Left ventricle myocardium inferior (tissue), 1 donor: Measurements from ENCODE around the gene EEF1AKMT1. TPM values are rescaled to one million over a fixed set of nuclear protein-coding genes. Genes with fewer than 3 reads are reported as not detected.
A peak's percentile ranks its signal among the peaks of the same experiment; 100 is the strongest.

ENCODE experiments used
- DNase-seq: peaks from one replicate; pipeline ENCODE4 v3.0.0-alpha.2; 2020
- H3K27ac ChIP-seq: fragments of 200-600 bp; replicated peaks from 2 replicates; pipeline ENCODE4 v1.8.0; 2021
- H3K27me3 ChIP-seq: fragments of 200-600 bp; 2 replicates; pipeline ENCODE4 v1.8.0; 2021; ENCODE audit warnings: low read depth
- H3K36me3 ChIP-seq: fragments of 200-600 bp; 2 replicates; pipeline ENCODE4 v1.8.0; 2021
- H3K4me1 ChIP-seq: fragments of 200-600 bp; 2 replicates; pipeline ENCODE4 v1.8.0; 2021
- H3K4me3 ChIP-seq: fragments of 200-600 bp; 2 replicates; pipeline ENCODE4 v1.8.0; 2021; ENCODE audit warnings: mild to moderate bottlenecking, moderate library complexity
- H3K9me3 ChIP-seq: fragments of 200-600 bp; replicated peaks from 2 replicates; pipeline ENCODE4 v1.8.0; 2021
- intact Hi-C: fragments of 100-400 bp; cut with micrococcal nuclease; formaldehyde crosslinking; loops from one replicate; pipeline ENCODE4 v1.11.0; 2022
- total RNA-seq: library from RNA; stranded (reverse); fragmentation: NEBNext Ultra II Directional; extraction: Animal tissue kit (Norgen Biotek cat#: 25700); gene quantifications from one replicate; pipeline ENCODE4 v1.2.1, GENCODE V29; 2021
- TF ChIP-seq, protein P1 (sequence below): fragments of 200-600 bp; IDR thresholded peaks from 2 replicates; pipeline ENCODE4 v1.8.0; 2021; ENCODE audit warnings: antibody characterized with exemption, mild to moderate bottlenecking, borderline replicate concordance
- donor health status: DM: no; HTN: yes; CAD: no; lungs with severe emphysema.

Gene EEF1AKMT1
- total RNA-seq, 1 donor from 2014 or later = 10.1 TPM

DNA sequence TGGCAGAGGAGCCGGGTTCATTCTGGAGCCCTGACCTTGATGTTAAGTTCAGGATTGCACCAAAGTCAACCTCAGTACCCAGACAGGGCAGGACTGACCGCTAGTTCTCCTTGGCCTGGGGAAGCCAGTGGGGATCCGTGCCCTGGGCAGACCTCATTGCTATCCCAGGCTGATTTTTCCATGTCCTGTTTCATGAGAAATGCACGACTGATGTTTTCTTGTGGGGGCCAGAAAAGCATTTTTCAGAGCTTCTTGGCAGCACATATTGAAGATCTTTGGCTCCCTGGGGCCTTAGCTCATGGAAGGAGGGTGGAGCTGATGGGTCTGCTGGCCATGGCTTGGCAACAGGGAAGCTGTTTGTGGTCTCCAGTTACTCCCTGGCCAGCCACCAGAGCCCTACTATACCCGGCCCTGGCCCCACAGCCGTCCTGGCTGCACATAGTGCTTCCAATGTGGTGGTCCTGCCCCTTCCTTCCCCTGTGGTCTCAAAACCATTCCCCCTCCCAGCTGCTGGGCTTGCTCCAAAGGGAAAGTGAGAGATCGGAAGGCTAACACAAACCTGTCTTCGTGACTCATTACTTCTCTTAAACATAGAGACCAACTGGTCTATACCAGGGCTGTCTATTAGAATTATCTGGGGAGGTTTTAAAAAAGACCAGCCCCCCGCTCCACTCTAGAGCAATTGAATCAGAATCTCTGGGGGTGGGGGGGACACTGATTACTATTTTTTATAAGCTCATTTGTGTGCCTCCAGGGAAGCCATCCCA, 59.0 kb downstream of the EEF1AKMT1 start:
- peak overlapping the region; percentile 80 for H3K27ac ChIP-seq
- no peaks in the 10 kb centered on the region for H3K36me3 ChIP-seq
- no peaks in the 10 kb centered on the region for H3K9me3 ChIP-seq
- peak overlapping the region; percentile 11 for H3K4me3 ChIP-seq
- DNase-seq = peak; percentile 68
- intact Hi-C loops = loop anchor here (5.0 to 10.0 kb wide), 3 partner anchors 113 to 220 kb away; no protein-coding TSS in a partner anchor
- TF ChIP-seq, protein P1, sequence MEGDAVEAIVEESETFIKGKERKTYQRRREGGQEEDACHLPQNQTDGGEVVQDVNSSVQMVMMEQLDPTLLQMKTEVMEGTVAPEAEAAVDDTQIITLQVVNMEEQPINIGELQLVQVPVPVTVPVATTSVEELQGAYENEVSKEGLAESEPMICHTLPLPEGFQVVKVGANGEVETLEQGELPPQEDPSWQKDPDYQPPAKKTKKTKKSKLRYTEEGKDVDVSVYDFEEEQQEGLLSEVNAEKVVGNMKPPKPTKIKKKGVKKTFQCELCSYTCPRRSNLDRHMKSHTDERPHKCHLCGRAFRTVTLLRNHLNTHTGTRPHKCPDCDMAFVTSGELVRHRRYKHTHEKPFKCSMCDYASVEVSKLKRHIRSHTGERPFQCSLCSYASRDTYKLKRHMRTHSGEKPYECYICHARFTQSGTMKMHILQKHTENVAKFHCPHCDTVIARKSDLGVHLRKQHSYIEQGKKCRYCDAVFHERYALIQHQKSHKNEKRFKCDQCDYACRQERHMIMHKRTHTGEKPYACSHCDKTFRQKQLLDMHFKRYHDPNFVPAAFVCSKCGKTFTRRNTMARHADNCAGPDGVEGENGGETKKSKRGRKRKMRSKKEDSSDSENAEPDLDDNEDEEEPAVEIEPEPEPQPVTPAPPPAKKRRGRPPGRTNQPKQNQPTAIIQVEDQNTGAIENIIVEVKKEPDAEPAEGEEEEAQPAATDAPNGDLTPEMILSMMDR = no peak
- peaks cover 7% of the 10 kb centered on the region for H3K27me3 ChIP-seq
- peaks cover 29% of the 10 kb centered on the region for H3K4me1 ChIP-seq

DNA sequence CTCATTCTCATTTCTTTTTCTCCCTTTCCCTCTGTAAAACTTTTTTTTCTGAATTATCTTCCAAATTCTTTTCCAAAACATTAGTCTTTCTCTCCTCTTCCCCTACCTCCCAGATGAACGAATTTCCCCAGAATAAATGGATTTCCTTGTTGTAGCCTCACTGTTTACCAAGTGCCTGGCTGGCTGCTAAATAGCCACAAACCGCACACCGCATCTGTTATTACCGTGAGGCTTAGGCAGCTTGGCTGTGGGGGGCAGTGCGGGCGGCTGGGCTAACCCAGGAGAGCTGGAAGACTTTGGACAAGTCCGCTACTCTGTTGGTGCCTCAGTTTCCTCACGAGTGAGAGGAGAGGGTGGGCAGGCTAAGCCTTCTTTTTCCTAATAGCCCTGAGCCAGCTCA, 59.6 kb downstream of the EEF1AKMT1 start:
- H3K36me3 ChIP-seq = no peaks in the 10 kb centered on the region
- peaks cover 29% of the 10 kb centered on the region for H3K4me1 ChIP-seq
- DNase-seq = no peak
- H3K9me3 ChIP-seq = no peaks in the 10 kb centered on the region
- TF ChIP-seq, protein P1 = no peak
- H3K27ac ChIP-seq = peak overlapping the region; percentile 80
- intact Hi-C loops = loop anchor here (5.0 to 10.0 kb wide), 2 partner anchors 113 to 219 kb away; no protein-coding TSS in a partner anchor
- H3K4me3 ChIP-seq = no peak overlapping the region
- peaks cover 3% of the 10 kb centered on the region for H3K27me3 ChIP-seq

DNA sequence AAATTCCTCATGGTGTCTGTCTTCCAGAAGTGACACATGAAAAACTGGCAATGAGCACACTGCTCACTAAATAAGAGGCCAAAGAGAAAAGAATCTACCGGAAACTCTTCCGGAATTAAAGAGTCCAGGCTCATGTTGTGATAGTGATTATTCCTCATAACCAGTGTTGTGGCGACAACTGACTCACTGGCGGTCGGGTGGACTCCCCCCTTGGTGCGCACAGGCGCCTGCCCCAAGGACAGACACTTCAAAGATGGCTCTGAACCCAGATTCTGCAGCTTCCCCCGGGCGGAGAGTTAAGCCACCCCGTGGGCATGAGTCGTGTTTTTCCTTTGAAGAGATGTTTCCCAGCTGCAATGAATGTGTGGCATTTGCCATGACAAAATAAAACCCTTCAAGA, 60.0 kb downstream of the EEF1AKMT1 start:
- H3K27ac ChIP-seq = peak overlapping the region; percentile 80
- H3K27me3 ChIP-seq = no peaks in the 10 kb centered on the region
- TF ChIP-seq, protein P1 = no peak
- H3K9me3 ChIP-seq = no peaks in the 10 kb centered on the region
- H3K4me1 ChIP-seq = peaks cover 32% of the 10 kb centered on the region
- DNase-seq = no peak
- intact Hi-C loops = loop anchor here (5.0 to 10.0 kb wide), 2 partner anchors 114 to 219 kb away; no protein-coding TSS in a partner anchor
- no peaks in the 10 kb centered on the region for H3K36me3 ChIP-seq
- H3K4me3 ChIP-seq = no peak overlapping the region

DNA sequence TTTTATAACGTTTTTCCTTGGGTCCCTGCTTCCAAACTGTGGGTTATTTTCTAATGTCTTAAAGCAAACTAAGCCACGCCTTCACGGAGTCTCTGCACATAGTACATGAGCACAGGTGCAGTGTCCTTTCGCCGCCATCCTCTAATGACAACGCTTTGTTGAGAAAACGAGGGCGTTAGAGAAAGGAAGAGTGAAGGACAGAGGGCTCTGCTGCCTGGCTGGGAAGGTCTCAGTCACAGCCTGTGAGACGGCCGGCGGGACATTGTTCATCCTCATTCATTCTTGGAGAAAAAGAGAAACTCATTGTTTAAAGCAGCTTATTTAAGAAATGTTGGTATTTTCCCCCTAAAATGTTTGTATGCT, 60.8 kb downstream of the EEF1AKMT1 start:
- TF ChIP-seq, protein P1 = no peak
- peak overlapping the region; percentile 52 for H3K4me3 ChIP-seq
- peak overlapping the region; percentile 80 for H3K27ac ChIP-seq
- intact Hi-C loops = loop anchor here (5.0 to 10.0 kb wide), 2 partner anchors 114 to 218 kb away; no protein-coding TSS in a partner anchor
- peaks cover 32% of the 10 kb centered on the region for H3K4me1 ChIP-seq
- no peaks in the 10 kb centered on the region for H3K36me3 ChIP-seq
- H3K27me3 ChIP-seq = no peaks in the 10 kb centered on the region
- DNase-seq = no peak
- H3K9me3 ChIP-seq = no peaks in the 10 kb centered on the region

DNA sequence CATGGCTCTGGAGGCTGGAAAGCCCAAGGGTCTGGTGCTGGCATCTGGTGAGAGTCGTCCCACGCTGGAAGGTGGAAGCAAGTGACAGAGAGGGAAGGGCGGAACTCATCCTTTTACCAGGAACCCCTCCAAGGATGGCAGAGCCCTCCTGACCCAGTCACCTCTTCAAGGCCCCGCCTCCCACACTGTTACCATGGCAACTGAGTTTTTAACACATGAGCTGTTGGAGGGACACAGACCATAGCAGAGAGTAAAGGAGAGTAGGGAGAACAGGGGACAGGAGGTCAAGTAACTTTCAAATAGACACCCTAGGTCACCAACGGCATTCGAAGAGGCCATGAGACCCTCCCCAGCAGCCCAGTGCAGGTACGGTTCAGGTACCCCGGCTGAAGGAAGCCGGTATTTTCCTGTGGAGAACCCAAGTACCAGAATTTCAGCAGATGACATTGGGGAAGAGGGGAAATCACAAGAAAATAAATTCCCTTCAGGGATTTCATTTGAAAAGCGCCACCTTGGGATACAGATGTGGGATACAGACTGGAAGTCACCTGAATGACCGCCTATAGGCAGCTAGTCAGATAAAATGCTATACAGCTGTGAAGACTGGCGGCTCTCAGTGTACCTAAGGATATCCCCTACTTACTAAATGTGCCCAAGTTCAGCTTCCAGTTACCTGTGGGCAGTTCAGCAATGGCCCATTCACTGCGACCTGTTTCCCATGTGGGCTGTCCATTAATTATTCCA, 62.3 kb downstream of the EEF1AKMT1 start:
- TF ChIP-seq, protein P1 = no peak
- no peaks in the 10 kb centered on the region for H3K9me3 ChIP-seq
- no peak overlapping the region for H3K4me3 ChIP-seq
- no peaks in the 10 kb centered on the region for H3K36me3 ChIP-seq
- H3K27ac ChIP-seq = no peak overlapping the region
- DNase-seq = no peak
- no peaks in the 10 kb centered on the region for H3K27me3 ChIP-seq
- intact Hi-C loops = loop anchor here (5.0 to 10.0 kb wide), 2 partner anchors 116 to 217 kb away; no protein-coding TSS in a partner anchor
- H3K4me1 ChIP-seq = peaks cover 32% of the 10 kb centered on the region
